ENCODE data around the gene EXOSC5.
A peak's percentile ranks its signal among the peaks of the same experiment; 100 is the strongest.

The EXOSC5 gene

DNA sequence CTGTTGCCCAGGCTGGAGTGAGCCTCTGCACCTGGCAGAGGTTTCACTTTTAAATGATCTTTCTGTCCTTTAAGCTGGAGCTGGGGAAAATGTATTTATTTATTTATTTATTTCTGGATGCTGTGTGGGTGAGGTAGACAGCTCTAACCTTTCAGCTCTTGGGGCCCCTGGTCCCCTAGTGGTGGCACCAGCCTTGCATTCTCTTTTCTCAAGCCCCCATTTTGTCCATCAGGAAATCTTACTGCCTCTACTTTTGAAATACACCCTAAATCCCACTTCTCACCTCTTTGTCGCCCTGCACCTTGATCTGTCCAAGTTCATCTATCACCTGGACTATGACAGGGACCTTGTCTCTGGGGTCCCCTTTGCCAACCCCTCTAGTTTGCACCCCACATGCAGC lies 31.1 kb downstream of the EXOSC5 start:
- DNase-seq (ENCODE audit: low read depth): no peak

- peak; percentile 36 for DNase-seq (ENCODE audit: low read depth)
Measured at GRCh38 chr19:41364524-41365391, 32.4 kb downstream of the EXOSC5 start.

GRCh38 chr19:41363753-41364523 lies 33.2 kb downstream of the EXOSC5 start, which contains the start of gene B9D2:
TSS of gene B9D2 (minus strand) at chr19:41364149. CDS start at chr19:41363519, 630 bp downstream.
- DNase-seq (ENCODE audit: low read depth): peak; percentile 97

GRCh38 chr19:41363371-41363752 lies 33.8 kb downstream of the EXOSC5 start:
- no peak for DNase-seq (ENCODE audit: low read depth)

DNA sequence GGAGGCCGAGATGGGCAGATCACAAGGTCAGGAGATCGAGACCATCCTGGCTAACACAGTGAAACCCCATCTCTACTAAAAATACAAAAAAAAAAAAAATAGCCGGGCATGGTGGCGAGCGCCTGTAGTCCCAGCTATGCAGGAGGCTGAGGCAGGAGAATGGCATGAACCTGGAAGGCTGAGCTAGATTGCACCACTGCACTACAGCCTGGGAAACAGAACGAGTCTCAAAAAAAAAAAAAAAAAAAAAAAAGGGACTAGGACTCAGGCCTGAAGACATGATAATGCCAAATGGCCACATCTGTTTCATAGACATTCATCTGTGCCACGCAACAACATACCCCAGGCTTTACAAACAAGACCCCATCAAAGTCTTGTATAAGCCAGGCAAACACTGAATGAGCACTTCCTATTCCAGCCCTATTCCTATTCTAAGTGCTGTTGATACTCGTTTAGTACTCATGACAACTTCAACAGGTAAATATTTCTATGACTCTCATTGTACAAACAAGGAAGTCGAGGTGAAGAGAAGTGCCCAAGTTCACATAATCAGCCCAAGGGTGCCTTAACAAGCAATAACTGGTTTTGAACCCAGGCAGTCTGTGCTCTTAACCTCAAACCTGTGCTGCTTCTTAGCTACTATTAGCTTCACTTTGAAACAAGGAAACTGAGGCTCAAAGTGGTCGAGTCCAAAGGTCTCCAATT lies 34.9 kb downstream of the EXOSC5 start:
- no peak for DNase-seq (ENCODE audit: low read depth)

- no peak for DNase-seq (ENCODE audit: low read depth)
Measured at GRCh38 chr19:41359741-41360140, 37.4 kb downstream of the EXOSC5 start.

DNA sequence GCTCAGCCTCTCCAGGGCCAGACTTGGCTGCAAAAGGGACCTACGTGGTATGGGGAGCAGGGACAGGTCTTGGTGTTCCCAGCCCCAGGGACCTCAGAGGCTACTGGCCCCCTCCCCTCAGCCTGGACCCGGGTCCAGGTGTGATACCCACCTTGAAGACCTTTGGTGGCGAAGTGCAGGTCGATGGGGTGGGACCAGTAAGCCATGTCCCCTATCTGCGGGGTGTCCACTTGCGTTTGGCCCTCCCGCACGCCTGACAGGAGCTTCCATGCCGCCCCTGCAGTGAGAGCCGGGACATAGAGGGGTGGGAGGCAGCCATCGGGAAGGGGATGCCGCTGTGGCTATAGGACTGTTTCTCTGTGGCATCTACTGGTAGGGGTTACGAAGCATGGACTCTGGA lies 39.4 kb downstream of the EXOSC5 start:
- no peak for DNase-seq (ENCODE audit: low read depth)

DNA sequence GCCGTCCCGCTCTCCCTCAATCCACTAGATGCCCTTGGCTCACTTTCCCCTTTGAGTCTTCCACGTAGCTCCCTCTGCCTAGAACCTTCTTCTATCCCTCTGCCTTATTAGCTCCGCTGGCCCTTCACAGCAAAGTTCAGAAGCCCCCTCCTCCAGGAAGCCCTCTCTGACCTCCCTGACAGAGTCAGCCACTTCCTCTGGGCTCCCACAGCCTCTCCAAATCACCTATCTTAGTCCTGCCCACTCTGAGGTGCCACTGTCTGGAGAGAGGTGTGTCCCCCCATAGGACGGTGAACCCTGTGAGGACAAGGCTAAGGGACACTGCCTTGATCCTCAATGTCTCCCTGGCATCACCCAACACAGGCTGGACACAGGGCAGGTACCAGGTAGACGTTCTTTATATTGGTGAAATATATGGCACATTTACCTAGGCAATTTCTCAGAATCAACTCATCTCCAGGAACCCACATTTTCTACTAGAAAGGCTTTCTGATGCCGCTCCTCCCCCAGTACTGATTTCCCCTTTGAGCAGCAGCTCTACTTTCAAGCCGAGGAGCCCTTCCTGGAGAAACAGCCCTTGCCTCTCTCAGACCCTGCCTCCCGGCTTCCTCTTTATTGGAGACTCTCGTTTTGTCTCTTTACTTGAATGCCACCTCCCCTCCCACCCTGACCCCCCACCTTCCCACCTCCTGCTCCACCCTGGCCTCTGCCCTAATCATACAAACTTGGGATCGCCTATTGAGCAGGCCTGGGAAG lies 40.0 kb downstream of the EXOSC5 start:
- no peak for DNase-seq (ENCODE audit: low read depth)

GRCh38 chr19:41355802-41356201 lies 41.4 kb downstream of the EXOSC5 start:
- DNase-seq (ENCODE audit: low read depth): no peak

- no peak for DNase-seq (ENCODE audit: low read depth)
Measured at GRCh38 chr19:41355035-41355434, 42.1 kb downstream of the EXOSC5 start.

GRCh38 chr19:41354343-41354953 lies 42.7 kb downstream of the EXOSC5 start:
- no peak for DNase-seq (ENCODE audit: low read depth)

DNA sequence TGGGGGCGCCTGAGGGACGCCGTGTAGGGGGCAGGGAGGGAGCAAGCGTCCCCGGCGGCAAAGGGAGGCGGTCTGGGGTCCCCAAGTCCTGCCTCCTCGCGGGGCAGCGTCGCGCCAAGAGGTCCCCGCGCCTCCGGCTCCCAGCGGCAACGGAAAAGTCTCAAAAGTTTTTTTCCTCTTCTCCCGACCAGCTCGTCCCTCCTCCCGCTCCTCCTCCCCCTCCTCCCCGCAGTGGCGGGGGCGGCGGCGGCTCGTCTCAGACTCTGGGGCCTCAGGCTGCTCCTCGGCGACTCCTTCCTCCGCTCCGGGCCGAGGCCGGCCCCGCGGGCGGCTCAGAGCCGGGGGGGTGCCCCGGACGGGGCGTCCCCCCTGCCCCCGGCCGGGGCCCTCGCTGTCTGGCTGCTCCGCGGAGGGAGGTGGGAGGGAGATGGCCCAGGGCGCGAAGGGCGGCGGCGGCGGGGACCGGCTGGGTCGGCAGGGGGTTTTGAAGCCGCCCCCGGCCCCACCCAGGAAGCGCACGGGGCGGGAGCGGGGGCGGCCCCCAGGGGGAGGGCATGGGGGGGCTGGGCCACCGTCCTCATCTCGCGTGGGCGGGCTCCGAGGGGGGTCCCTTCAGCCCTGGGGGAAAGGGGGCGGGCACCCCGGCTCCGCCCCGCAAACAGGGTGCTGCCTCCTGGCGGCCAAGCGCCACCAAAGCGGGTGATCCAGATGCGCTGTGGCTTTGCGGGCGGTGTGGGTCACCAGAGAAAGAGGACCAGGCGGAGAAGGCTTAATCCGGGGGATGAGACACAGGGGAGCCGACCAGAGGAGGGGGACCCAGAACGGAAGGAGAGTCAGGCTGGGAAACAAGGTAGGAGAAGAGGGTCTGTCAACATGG lies 43.5 kb downstream of the EXOSC5 start, which contains the start of gene TGFB1:
TSS of gene TGFB1 (minus strand) at position 457 of the 877 bp plus-strand sequence. CDS start 878 bp downstream, outside the sequence.
- DNase-seq (ENCODE audit: low read depth): peak; percentile 81

DNA sequence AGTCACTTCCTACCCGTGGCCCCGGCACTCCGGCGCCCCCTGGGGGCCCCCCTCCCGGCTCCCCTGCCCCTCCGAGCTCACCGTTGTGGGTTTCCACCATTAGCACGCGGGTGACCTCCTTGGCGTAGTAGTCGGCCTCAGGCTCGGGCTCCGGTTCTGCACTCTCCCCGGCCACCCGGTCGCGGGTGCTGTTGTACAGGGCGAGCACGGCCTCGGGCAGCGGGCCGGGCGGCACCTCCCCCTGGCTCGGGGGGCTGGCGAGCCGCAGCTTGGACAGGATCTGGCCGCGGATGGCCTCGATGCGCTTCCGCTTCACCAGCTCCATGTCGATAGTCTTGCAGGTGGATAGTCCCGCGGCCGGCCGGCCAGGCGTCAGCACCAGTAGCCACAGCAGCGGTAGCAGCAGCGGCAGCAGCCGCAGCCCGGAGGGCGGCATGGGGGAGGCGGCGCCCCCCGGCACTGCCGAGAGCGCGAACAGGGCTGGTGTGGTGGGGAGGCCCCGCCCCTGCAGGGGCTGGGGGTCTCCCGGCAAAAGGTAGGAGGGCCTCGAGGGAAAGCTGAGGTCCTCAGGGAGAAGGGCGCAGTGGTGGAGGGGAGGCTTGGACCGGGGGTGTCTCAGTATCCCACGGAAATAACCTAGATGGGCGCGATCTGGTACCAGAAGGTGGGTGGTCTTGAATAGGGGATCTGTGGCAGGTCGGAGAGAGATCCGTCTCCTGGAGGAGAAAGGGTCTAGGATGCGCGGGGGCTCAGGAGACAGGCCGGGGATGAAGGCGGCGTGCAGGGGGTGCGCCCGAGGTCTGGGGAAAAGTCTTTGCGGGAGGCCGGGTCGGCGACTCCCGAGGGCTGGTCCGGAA lies 44.3 kb downstream of the EXOSC5 start:
- DNase-seq (ENCODE audit: low read depth): peak; percentile 49

DNA sequence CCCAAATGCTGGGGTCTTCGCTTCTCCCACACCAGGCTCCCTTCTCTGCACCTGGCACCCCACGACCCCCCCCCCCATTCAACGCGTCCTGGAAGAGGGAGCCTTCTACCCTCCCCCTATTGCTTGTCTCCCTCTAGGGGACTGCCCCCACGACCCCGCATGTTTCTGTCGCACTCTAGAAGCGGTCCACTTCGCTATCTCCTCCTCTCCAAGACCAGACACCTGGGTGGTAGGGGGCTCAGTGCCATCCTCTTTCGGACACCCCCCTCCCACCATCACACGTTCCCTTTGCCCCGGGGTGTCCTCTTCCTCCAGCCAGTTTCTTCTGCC lies 44.9 kb downstream of the EXOSC5 start:
- no peak for DNase-seq (ENCODE audit: low read depth)

DNA sequence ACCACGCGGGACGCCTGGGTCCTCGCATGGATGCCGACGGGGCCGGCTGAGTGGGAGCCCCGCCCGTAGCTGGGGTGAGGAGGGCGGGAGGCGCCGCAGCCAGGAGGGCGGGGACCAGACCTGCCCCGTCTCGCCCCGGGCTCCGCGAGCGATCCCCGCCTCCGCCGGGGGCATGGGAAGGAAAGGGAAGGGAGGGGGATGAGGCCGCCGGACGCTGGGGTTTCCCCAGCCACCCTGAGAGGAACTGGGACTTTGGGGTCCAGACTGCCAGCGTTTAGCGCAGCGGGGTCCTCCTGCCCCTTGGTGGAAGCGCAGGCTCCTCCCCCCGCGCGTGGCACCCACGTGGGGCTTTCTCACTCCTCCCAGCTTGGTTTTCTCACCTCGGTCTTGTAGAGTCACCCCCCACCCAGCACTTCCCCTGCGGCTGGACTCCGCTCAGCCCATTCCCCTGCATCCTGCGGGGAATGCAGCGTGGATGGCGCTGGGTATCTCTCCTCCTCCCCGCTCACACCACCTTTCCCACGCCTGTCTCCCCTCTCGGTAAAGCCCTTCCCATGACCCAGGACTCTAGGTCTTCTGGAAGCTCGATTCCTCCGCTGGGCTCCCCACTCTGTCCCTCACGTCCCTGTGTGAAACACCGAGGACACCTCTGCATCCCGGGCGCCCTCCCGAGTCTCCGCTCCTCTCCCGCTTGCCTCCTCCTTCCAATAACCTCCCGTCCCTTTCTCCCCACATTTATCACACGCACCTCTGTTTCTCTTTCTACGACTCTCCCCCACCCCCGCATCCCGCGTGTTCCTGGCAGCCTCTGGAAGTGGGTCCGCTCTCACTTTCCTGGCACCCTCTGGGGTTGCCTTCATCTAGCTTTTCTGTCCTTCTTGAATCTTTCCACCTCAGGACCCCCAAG lies 45.6 kb downstream of the EXOSC5 start:
- DNase-seq (ENCODE audit: low read depth): peak; percentile 59

DNA sequence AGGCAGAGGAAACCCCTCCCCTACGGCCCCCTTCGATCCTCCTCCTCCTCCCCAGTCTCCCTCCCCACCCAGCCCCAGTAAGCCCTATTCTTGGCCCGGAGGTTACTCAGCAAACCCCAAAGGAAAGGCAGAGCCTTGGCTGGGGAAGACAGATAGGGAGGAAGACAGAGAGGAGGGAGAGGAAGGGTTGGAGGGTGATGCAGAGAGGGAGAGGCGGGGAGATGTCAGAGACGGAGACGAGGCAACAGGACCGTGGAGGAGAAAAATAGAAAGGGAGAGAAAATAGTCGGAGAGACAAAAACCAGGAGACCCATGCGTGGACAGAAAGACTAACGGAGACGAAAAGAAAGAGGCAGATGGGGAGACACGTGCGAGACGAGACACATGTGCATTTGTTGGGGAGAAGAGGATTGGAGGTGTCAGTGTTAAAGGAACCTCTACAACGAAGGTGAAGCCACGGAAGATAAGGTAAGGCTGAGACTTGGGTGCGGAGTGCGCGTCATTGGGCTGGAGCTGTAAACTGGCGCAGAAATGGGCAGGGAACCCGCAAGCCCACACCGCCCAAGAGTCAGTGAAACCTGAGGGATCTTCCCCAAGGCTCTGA lies 46.3 kb downstream of the EXOSC5 start:
- DNase-seq (ENCODE audit: low read depth): peak; percentile 42

DNA sequence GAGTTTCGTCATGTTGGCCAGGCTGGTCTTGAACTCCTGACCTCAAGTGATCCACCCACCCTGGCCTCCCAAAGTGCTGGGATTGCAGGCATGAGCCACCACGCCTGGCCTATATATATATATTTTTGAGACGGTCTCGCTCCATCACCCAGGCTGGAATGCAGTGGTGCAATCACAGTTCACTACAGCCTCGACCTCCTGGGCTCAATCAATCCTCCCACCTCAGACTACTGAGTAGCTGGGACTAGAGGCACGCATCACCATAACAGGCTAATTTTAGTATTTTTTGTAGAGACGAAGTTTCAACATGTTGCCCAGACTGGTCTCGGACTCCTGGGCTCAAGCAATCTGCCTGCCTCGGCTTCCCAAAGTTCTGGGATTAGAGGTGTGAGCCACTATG lies 50.2 kb downstream of the EXOSC5 start:
- DNase-seq (ENCODE audit: low read depth): peak; percentile 89

DNA sequence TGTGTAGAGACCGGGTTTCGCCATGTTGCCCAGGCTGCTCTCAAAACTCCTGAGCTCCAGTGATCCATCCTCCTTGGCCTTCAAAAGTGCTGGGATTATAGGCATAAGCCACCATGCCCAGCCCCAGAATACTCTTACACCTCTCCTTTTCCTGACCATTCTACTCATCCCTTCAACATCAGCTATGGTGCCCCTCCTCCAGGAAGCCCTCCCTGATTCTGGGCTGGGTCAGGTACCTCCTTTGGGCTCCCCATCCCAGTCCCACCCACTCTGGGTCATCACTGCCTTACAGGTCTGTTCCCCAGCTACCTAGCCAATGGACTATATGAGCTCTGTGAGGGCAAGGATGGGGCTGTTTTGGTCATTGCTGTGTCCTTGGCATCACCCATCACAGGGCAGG lies 53.0 kb downstream of the EXOSC5 start:
- no peak for DNase-seq (ENCODE audit: low read depth)

Measured in amniotic epithelial cell (primary cell).